ENCODE results near the gene GGT5.

DNA sequence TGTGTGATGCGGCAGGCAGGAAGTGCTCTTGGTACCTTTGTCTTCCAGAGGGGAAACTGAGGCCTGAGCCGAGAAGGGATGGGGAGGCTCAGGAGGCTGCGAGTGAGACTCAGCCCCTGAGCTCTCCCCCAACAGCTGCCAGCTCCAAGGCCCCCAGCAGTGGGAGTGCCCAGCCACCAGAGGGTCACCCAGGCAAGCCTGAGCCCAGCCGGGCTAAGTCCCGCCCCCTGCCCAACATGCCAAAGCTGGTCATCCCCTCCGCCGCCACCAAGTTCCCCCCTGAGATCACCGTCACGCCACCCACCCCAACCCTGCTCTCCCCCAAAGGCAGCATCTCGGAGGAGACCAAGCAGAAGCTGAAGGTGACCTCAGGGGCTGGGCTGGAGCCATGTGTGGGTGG lies 67.4 kb downstream of the GGT5 start:
- TF ChIP-seq POLR2A (IDR thresholded peaks at IDR 0.05) (no peak), POLR2AphosphoS5 (IDR thresholded peaks at IDR 0.05) (no peak), EP300 (IDR thresholded peaks at IDR 0.05) (no peak)
- TF ChIP-seq, protein P1, sequence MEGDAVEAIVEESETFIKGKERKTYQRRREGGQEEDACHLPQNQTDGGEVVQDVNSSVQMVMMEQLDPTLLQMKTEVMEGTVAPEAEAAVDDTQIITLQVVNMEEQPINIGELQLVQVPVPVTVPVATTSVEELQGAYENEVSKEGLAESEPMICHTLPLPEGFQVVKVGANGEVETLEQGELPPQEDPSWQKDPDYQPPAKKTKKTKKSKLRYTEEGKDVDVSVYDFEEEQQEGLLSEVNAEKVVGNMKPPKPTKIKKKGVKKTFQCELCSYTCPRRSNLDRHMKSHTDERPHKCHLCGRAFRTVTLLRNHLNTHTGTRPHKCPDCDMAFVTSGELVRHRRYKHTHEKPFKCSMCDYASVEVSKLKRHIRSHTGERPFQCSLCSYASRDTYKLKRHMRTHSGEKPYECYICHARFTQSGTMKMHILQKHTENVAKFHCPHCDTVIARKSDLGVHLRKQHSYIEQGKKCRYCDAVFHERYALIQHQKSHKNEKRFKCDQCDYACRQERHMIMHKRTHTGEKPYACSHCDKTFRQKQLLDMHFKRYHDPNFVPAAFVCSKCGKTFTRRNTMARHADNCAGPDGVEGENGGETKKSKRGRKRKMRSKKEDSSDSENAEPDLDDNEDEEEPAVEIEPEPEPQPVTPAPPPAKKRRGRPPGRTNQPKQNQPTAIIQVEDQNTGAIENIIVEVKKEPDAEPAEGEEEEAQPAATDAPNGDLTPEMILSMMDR (IDR thresholded peaks at IDR 0.05): no peak
